Testis (tissue), 2 donors: ENCODE measurements around the gene PSIP1.

Experiments used
- CTCF ChIP-seq, 3 experiments: fragments of 450-650 bp in 2 of 3; fragments of 200-600 bp in 1 of 3; sonication (generic) in 1 of 3; IDR thresholded peaks; one replicate each; pipeline ENCODE4 v1.5.1; 2016 to 2019; ENCODE audit warnings: antibody characterized with exemption in 3 of 3, mild to moderate bottlenecking in 2 of 3, moderate library complexity in 1 of 3
- POLR2A ChIP-seq: fragments of 450-650 bp; IDR thresholded peaks from one replicate; pipeline ENCODE4 v1.6.1; 2017; ENCODE audit warnings: antibody characterized with exemption, mild to moderate bottlenecking, moderate library complexity

DNA sequence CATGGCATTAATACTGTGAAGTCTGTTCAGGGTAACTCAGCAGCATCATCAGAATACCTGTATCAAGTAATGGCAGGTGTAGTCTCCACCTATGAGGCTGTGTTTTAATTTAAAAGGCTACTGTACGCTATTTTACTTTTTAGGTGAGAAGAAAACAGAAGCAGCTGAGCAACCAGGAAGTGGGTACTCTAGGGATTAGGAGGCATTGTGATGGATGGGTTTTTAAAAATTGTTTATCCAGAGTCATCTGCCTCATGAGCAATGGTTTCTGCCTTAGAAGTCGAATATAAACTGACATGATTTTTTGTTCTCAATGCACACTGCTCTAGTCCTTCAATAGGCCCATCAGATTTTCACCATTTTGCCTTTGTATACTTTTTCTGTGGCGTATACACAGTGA, 42.6 kb downstream of the PSIP1 start:
- no peak for TF ChIP-seq CTCF (IDR thresholded peaks at IDR 0.05)
- no peak for TF ChIP-seq POLR2A
